NT2/D1 (cell line): Measurements from ENCODE around the gene MAGT1.

Experiments used
- SUZ12 ChIP-seq: IDR thresholded peaks from 2 replicates; pipeline ENCODE4 v1.6.1; 2011; ENCODE audit not compliant: insufficient read length, insufficient read depth; ENCODE audit errors: extremely low read depth
- YY1 ChIP-seq: IDR thresholded peaks from 2 replicates; pipeline ENCODE4 v1.6.1; 2011; ENCODE audit not compliant: insufficient read length, insufficient read depth
- ZNF274 ChIP-seq: IDR thresholded peaks from 2 replicates; pipeline ENCODE4 v1.6.1; 2011; ENCODE audit warnings: mild to moderate bottlenecking, low read depth, low read length

GRCh38 chrX:77937291-77937690, 42.1 kb upstream of the MAGT1 start:
- TF ChIP-seq YY1 (no peak), ZNF274 (no peak), SUZ12 (no peak)
